CD14-positive monocyte (primary cell): Measurements from ENCODE around the gene TNFRSF6B. TPM values are rescaled to one million over a fixed set of nuclear protein-coding genes. Genes with fewer than 3 reads are reported as not detected.

ENCODE experiments used
- DNase-seq, 3 donors: peaks; one replicate each; pipeline ENCODE4 v3.0.0-alpha.2; 2011 to 2022
- H2AFZ ChIP-seq: 2 replicates; pipeline ENCODE4 v1.6.0; 2012; ENCODE audit warnings: mild to moderate bottlenecking, low read depth, low read length, inconsistent platforms; ENCODE audit not compliant: insufficient read depth, poor library complexity, severe bottlenecking
- H3K27ac ChIP-seq, 2 donors: 1 replicate in 1 of 2; 2 replicates in 1 of 2; pipeline ENCODE4 v1.5.1; 2012 to 2013; ENCODE audit warnings: low read length in 2 of 2, control low read depth in 1 of 2, inconsistent platforms in 1 of 2, low read depth in 1 of 2, mild to moderate bottlenecking in 1 of 2
- H3K27me3 ChIP-seq, 2 donors: one replicate each; pipeline versions ENCODE4 v1.6.0 to v1.6.1; 2011 to 2013; ENCODE audit warnings: low read length in 2 of 2; ENCODE audit not compliant: control insufficient read depth in 2 of 2, insufficient read depth in 2 of 2
- H3K36me3 ChIP-seq, 2 donors: replicated peaks in 1 of 2; 1 replicate in 1 of 2; 2 replicates in 1 of 2; pipeline versions ENCODE4 v1.5.1 to v1.6.1; 2012 to 2013; ENCODE audit warnings: low read length in 2 of 2, control low read depth in 1 of 2, inconsistent platforms in 1 of 2, mild to moderate bottlenecking in 1 of 2; ENCODE audit not compliant: insufficient read depth in 2 of 2, control insufficient read depth in 1 of 2
- H3K4me1 ChIP-seq, 2 donors: 1 replicate in 1 of 2; 2 replicates in 1 of 2; pipeline versions ENCODE4 v1.5.1 to v1.6.1; 2012 to 2013; ENCODE audit warnings: low read length in 2 of 2, control low read depth in 1 of 2, inconsistent platforms in 1 of 2, mild to moderate bottlenecking in 1 of 2, moderate library complexity in 1 of 2; ENCODE audit not compliant: insufficient read depth in 2 of 2, control insufficient read depth in 1 of 2
- H3K4me2 ChIP-seq: replicated peaks from 2 replicates; pipeline ENCODE3; 2012; ENCODE audit warnings: low read length, moderate library complexity, mild to moderate bottlenecking; ENCODE audit not compliant: poor library complexity, severe bottlenecking; ENCODE audit errors: extremely low read depth
- H3K4me3 ChIP-seq, 3 experiments: fragments of 200-600 bp in 1 of 3; sonication (generic) in 1 of 3; replicated peaks in 1 of 3; 1 replicate in 2 of 3; 2 replicates in 1 of 3; pipeline ENCODE4 v1.5.1; 2011 to 2013; ENCODE audit warnings: low read length in 3 of 3, mild to moderate bottlenecking in 3 of 3, control low read depth in 2 of 3, low read depth in 2 of 3, inconsistent platforms in 1 of 3, moderate library complexity in 1 of 3
- H3K79me2 ChIP-seq: 2 replicates; pipeline ENCODE4 v1.6.0; 2012; ENCODE audit warnings: mild to moderate bottlenecking, control low read depth, inconsistent platforms, low read length, moderate library complexity; ENCODE audit not compliant: insufficient read depth
- H3K9ac ChIP-seq: 2 replicates; pipeline ENCODE4 v1.6.0; 2017; ENCODE audit warnings: low read length, mild to moderate bottlenecking; ENCODE audit not compliant: insufficient read depth, poor library complexity, severe bottlenecking
- H3K9me3 ChIP-seq, 2 donors: replicated peaks in 1 of 2; 1 replicate in 1 of 2; 2 replicates in 1 of 2; pipeline versions ENCODE4 v1.5.1 to v1.6.1; 2012 to 2013; ENCODE audit warnings: low read length in 2 of 2, control low read depth in 1 of 2; ENCODE audit not compliant: control insufficient read depth in 1 of 2, insufficient read depth in 1 of 2
- H4K20me1 ChIP-seq: 2 replicates; pipeline ENCODE4 v1.6.0; 2012; ENCODE audit warnings: mild to moderate bottlenecking, low read length, control low read depth, moderate library complexity; ENCODE audit not compliant: insufficient read depth
- H3K27ac Mint-ChIP-seq, 7 donors: one replicate each; pipeline ENCODE4 v1.8.0; 2020; ENCODE audit warnings: mild to moderate bottlenecking in 7 of 7, mixed read lengths in 7 of 7, moderate library complexity in 6 of 7, inconsistent platforms in 2 of 7
- H3K27me3 Mint-ChIP-seq, 3 donors: one replicate each; pipeline ENCODE4 v1.8.0; 2021 to 2022; ENCODE audit warnings: low read depth in 3 of 3, mild to moderate bottlenecking in 3 of 3, mixed read lengths in 3 of 3, moderate library complexity in 3 of 3, inconsistent platforms in 1 of 3
- H3K36me3 Mint-ChIP-seq, 2 donors: one replicate each; pipeline ENCODE4 v1.8.0; 2020; ENCODE audit warnings: mixed read lengths in 2 of 2, inconsistent platforms in 1 of 2, mild to moderate bottlenecking in 1 of 2
- H3K4me1 Mint-ChIP-seq: one replicate; pipeline ENCODE4 v1.8.0; 2020; ENCODE audit warnings: mild to moderate bottlenecking, mixed read lengths
- H3K4me3 Mint-ChIP-seq, 2 donors: one replicate each; pipeline ENCODE4 v1.8.0; 2020; ENCODE audit warnings: mild to moderate bottlenecking in 2 of 2, mixed read lengths in 2 of 2, moderate library complexity in 1 of 2
- H3K9me3 Mint-ChIP-seq, 7 donors: one replicate each; pipeline ENCODE4 v1.8.0; 2020 to 2022; ENCODE audit warnings: mixed read lengths in 7 of 7, mild to moderate bottlenecking in 6 of 7, moderate library complexity in 6 of 7, inconsistent platforms in 2 of 7
- WGBS: methylation state at CpG from one replicate; pipeline ENCODE4 v1.1.5; 2013; ENCODE audit warnings: missing lambda C conversion rate; ENCODE audit not compliant: insufficient coverage; 5-methylcytosine and 5-hydroxymethylcytosine counted together
- intact Hi-C, 2 donors: fragments of 100-400 bp; cut with micrococcal nuclease; formaldehyde crosslinking; loops; one replicate each; pipeline versions ENCODE4 v1.15.0 to v1.15.1; 2023
- polyA plus RNA-seq, 3 donors: library from polyadenylated mRNA; depleted of rRNA in 1 of 3; unstranded in 2 of 3; stranded (reverse) in 1 of 3; fragments of 300-500 nt in 2 of 3; fragments of >200 nt in 1 of 3; fragmentation: Illumina TruSeq in 2 of 3; gene quantifications; 1 replicate in 2 of 3; 2 replicates in 1 of 3; pipeline ENCODE4 v1.2.3, GENCODE V29; 2012 to 2021
- TF ChIP-seq, protein P1 (sequence below): fragments of 200-600 bp; IDR thresholded peaks from one replicate; pipeline ENCODE4 v1.8.0; 2022; ENCODE audit warnings: antibody characterized with exemption, mild to moderate bottlenecking

TNFRSF6B gene
- polyA plus RNA-seq, 3 donors = 6.5 TPM; not detected in 2

DNA sequence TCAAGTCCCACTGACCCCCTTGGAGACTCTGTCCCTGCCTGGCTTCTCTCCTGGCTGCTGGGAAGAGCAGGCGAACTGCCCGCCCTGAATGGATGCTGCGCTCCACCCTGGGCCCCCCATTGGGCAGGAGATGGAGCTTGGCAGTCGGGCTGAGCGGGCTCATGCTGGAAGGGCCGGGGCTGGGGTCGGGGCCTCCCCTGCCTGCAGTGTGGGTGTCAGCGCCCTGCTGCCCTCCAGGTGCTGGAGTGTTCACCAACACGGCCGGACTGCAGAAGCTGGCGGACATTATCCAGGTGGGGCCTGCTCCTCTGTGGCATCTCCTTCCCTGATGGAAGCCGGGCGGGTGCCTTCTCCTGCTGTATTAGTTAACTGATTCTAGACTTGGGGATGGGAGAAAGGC lies 16.0 kb upstream of the TNFRSF6B start:
- Mint-ChIP-seq H3K36me3 (peaks cover 34 to 47% of the 10 kb centered on the region in 2 donors), H3K4me1 (peaks cover 10% of the 10 kb centered on the region), H3K9me3 (peaks cover 0 to 2% (median 0%) of the 10 kb centered on the region in 7 donors), H3K4me3 (no peak overlapping the region), H3K27ac (no peak overlapping the region), H3K27me3 (peaks cover 0 to 2% (median 0%) of the 10 kb centered on the region in 3 donors)
- Histone ChIP-seq H3K4me1 (peaks cover 2 to 14% of the 10 kb centered on the region in 2 donors), H3K9me3 (no peaks in the 10 kb centered on the region), H3K79me2 (no peaks in the 10 kb centered on the region), H3K27ac (no peak overlapping the region), H4K20me1 (no peaks in the 10 kb centered on the region), H3K27me3 (no peaks in the 10 kb centered on the region), H3K36me3 (peaks cover 22 to 43% of the 10 kb centered on the region in 2 donors), H3K4me3 (no peak overlapping the region), H2AFZ (no peak overlapping the region), H3K9ac (no peak overlapping the region), H3K4me2 (no peak overlapping the region)
- DNase-seq = no peak
- 96% methylated on average over 10 of the region's 13 CpGs for WGBS
- TF ChIP-seq, protein P1, sequence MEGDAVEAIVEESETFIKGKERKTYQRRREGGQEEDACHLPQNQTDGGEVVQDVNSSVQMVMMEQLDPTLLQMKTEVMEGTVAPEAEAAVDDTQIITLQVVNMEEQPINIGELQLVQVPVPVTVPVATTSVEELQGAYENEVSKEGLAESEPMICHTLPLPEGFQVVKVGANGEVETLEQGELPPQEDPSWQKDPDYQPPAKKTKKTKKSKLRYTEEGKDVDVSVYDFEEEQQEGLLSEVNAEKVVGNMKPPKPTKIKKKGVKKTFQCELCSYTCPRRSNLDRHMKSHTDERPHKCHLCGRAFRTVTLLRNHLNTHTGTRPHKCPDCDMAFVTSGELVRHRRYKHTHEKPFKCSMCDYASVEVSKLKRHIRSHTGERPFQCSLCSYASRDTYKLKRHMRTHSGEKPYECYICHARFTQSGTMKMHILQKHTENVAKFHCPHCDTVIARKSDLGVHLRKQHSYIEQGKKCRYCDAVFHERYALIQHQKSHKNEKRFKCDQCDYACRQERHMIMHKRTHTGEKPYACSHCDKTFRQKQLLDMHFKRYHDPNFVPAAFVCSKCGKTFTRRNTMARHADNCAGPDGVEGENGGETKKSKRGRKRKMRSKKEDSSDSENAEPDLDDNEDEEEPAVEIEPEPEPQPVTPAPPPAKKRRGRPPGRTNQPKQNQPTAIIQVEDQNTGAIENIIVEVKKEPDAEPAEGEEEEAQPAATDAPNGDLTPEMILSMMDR = no peak
- intact Hi-C loops = no loop called here

DNA sequence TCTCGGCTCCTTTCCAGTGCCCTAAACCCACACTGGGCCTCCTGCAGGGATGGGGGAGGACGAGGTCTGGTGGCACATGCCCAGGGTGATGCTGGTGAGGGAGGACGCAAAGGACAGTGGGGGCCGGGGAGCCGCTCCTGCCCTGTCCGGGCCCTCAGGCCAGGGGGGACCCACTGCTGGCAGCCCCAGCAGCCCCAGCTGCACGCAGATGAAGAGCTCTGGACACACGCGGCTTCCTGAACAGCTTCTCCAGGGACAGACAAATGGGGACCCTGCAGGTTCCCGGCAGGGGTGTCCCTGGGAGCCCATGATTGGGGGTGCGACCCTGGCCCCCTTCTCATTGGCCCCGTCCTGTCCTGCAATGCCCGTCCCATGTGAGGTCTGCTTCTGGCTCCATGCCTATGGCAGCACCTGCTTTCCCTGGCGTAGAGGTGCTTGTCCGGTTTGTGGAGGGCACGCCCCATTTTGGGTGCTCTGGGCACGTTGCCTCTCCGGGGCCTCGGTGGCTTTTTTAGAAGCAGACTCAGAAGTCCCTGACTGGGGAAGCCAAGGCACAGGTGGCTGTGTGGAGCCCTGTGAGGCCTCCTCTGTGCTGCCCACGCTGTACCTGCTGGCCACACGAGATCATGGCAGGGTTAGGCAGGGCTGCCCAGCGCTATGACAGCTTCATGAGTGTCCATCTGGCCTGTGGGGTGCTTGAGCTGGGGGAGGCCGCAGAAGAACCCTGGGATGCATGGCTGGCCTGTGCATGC lies 15.4 kb upstream of the TNFRSF6B start:
- H3K27me3 Mint-ChIP-seq = peaks cover 0 to 2% (median 0%) of the 10 kb centered on the region in 3 donors
- no peak overlapping the region for H3K9ac ChIP-seq
- TF ChIP-seq, protein P1 = no peak
- no peaks in the 10 kb centered on the region for H3K9me3 ChIP-seq
- peaks cover 28 to 41% of the 10 kb centered on the region in 2 donors for H3K36me3 Mint-ChIP-seq
- no peak overlapping the region for H3K4me3 Mint-ChIP-seq
- no peaks in the 10 kb centered on the region for H3K79me2 ChIP-seq
- H3K27me3 ChIP-seq = no peaks in the 10 kb centered on the region
- H3K4me1 ChIP-seq = peaks cover 8 to 20% of the 10 kb centered on the region in 2 donors
- no peak overlapping the region for H3K27ac ChIP-seq
- no peak overlapping the region for H3K27ac Mint-ChIP-seq
- no peak overlapping the region for H2AFZ ChIP-seq
- H3K4me3 ChIP-seq = no peak overlapping the region
- no peaks in the 10 kb centered on the region for H4K20me1 ChIP-seq
- no peak for DNase-seq
- no peak overlapping the region for H3K4me2 ChIP-seq
- H3K36me3 ChIP-seq = peaks cover 17 to 37% of the 10 kb centered on the region in 2 donors
- WGBS = 94% methylated on average over 20 of the region's 23 CpGs
- H3K9me3 Mint-ChIP-seq = peaks cover 0 to 2% (median 0%) of the 10 kb centered on the region in 7 donors
- peaks cover 16% of the 10 kb centered on the region for H3K4me1 Mint-ChIP-seq
- intact Hi-C loops = no loop called here
